ENCODE data around the gene SLC5A6.

GRCh38 chr2:27189989-27190388 lies 22.1 kb downstream of the SLC5A6 start:
- TF ChIP-seq CTCF (IDR thresholded peaks at IDR 0.05) (no peak), POLR2AphosphoS5 (IDR thresholded peaks at IDR 0.05) (no peak)

Data from sigmoid colon (tissue), 4 donors.